Measurements from ENCODE around the gene WDR77.

Gene WDR77

GRCh38 chr1:111448918-111449702 lies at the start of gene WDR77, which contains the start of gene ATP5PB:
Gene WDR77 (minus strand): TSS chr1:111449256. CDS start chr1:111449169, 87 bp downstream.
Gene ATP5PB (plus strand): TSS chr1:111449464. CDS start chr1:111449542, 78 bp downstream.
- peak; percentile 99 for DNase-seq

- DNase-seq = no peak
These were observed 48.5 kb upstream of the WDR77 start for GRCh38 chr1:111497592-111497991.

- no peak for DNase-seq
These were observed 47.3 kb upstream of the WDR77 start for GRCh38 chr1:111496398-111496797.

GRCh38 chr1:111491070-111491469 lies 42.0 kb upstream of the WDR77 start:
- no peak for DNase-seq

GRCh38 chr1:111490220-111490619 lies 41.2 kb upstream of the WDR77 start:
- no peak for DNase-seq

GRCh38 chr1:111489604-111490003 lies 40.5 kb upstream of the WDR77 start:
- DNase-seq = no peak

GRCh38 chr1:111488669-111489068 lies 39.6 kb upstream of the WDR77 start:
- no peak for DNase-seq

GRCh38 chr1:111487133-111487532 lies 38.1 kb upstream of the WDR77 start:
- no peak for DNase-seq

GRCh38 chr1:111486431-111486830 lies 37.4 kb upstream of the WDR77 start:
- DNase-seq = no peak

GRCh38 chr1:111484391-111485026 lies 35.5 kb upstream of the WDR77 start:
- DNase-seq = no peak

GRCh38 chr1:111483876-111484275 lies 34.8 kb upstream of the WDR77 start:
- DNase-seq = no peak

- DNase-seq = no peak
These were observed 34.1 kb upstream of the WDR77 start for GRCh38 chr1:111483166-111483565.

- DNase-seq = peak; percentile 88
These were observed 32.5 kb upstream of the WDR77 start for GRCh38 chr1:111481387-111482221.

GRCh38 chr1:111480674-111481073 lies 31.6 kb upstream of the WDR77 start:
- DNase-seq = no peak

- no peak for DNase-seq
These were observed 27.8 kb upstream of the WDR77 start for GRCh38 chr1:111476761-111477309.

GRCh38 chr1:111476214-111476613 lies 27.2 kb upstream of the WDR77 start:
- DNase-seq = no peak

GRCh38 chr1:111475701-111476100 lies 26.6 kb upstream of the WDR77 start:
- no peak for DNase-seq

GRCh38 chr1:111474521-111474920 lies 25.5 kb upstream of the WDR77 start:
- DNase-seq = no peak

- no peak for DNase-seq
These were observed 25.1 kb upstream of the WDR77 start for GRCh38 chr1:111474106-111474505.

- no peak for DNase-seq
These were observed 22.5 kb upstream of the WDR77 start for GRCh38 chr1:111471538-111471937.

- no peak for DNase-seq
These were observed 22.0 kb upstream of the WDR77 start for GRCh38 chr1:111471012-111471411.

- DNase-seq = no peak
These were observed 21.5 kb upstream of the WDR77 start for GRCh38 chr1:111470596-111470995.

GRCh38 chr1:111469539-111469938 lies 20.5 kb upstream of the WDR77 start:
- DNase-seq = no peak

All from islet precursor cell (in vitro differentiated cells).